Tibial nerve (tissue), 4 donors: ENCODE results near the gene TTC3. TPM values are rescaled to one million over a fixed set of nuclear protein-coding genes. Genes with fewer than 3 reads are reported as not detected.

Source experiments
- DNase-seq, 2 donors: peaks; one replicate each; pipeline ENCODE4 v3.0.0-alpha.2; 2019; ENCODE audit warnings: low spot score in 2 of 2
- H3K27ac ChIP-seq, 4 donors: fragments of 200-600 bp; sonication (generic) in 3 of 4; one replicate each; pipeline ENCODE4 v1.5.1; 2017 to 2019; ENCODE audit warnings: mild to moderate bottlenecking in 1 of 4
- H3K27me3 ChIP-seq, 2 donors: fragments of 200-600 bp; sonication (generic) in 1 of 2; one replicate each; pipeline versions ENCODE4 v1.5.1 to v1.6.0; 2017 to 2019
- H3K36me3 ChIP-seq, 3 donors: fragments of 200-600 bp; sonication (generic); one replicate each; pipeline ENCODE4 v1.5.1; 2018 to 2019
- H3K4me1 ChIP-seq, 4 donors: fragments of 200-600 bp; sonication (generic) in 3 of 4; one replicate each; pipeline ENCODE4 v1.5.1; 2017 to 2019
- H3K4me3 ChIP-seq, 4 donors: fragments of 200-600 bp; sonication (generic) in 3 of 4; one replicate each; pipeline ENCODE4 v1.5.1; 2017 to 2019; ENCODE audit warnings: mild to moderate bottlenecking in 1 of 4, moderate library complexity in 1 of 4
- H3K9me3 ChIP-seq, 4 donors: fragments of 200-600 bp; sonication (generic) in 3 of 4; one replicate each; pipeline ENCODE4 v1.5.1; 2017 to 2019
- CTCF ChIP-seq, 5 experiments: fragments of 200-600 bp in 3 of 5; fragments of 450-650 bp in 2 of 5; sonication (generic) in 3 of 5; IDR thresholded peaks; one replicate each; pipeline ENCODE4 v1.5.1; 2016 to 2019; ENCODE audit warnings: antibody characterized with exemption in 5 of 5, mild to moderate bottlenecking in 3 of 5, moderate library complexity in 2 of 5
- EP300 ChIP-seq, 2 donors: sonication (generic); formaldehyde crosslinking; IDR thresholded peaks; one replicate each; pipeline ENCODE4 v1.6.1; 2017; ENCODE audit warnings: antibody characterized with exemption in 2 of 2, mild to moderate bottlenecking in 1 of 2
- POLR2A ChIP-seq, 2 donors: fragments of 450-650 bp; IDR thresholded peaks; one replicate each; pipeline ENCODE4 v1.6.1; 2017; ENCODE audit warnings: antibody characterized with exemption in 2 of 2, mild to moderate bottlenecking in 2 of 2, moderate library complexity in 2 of 2
- WGBS, 2 donors: methylation state at CpG; one replicate each; pipeline ENCODE4 v1.1.5; 2018; 5-methylcytosine and 5-hydroxymethylcytosine counted together
- total RNA-seq, 4 donors: library from RNA; depleted of rRNA; stranded (reverse); fragments of >200 nt; gene quantifications; one replicate each; pipeline ENCODE4 v1.1.0, GENCODE V29; 2016

The TTC3 gene
- total RNA-seq, 4 donors from 2014 or later, result 136 to 259 (median 158) TPM

DNA sequence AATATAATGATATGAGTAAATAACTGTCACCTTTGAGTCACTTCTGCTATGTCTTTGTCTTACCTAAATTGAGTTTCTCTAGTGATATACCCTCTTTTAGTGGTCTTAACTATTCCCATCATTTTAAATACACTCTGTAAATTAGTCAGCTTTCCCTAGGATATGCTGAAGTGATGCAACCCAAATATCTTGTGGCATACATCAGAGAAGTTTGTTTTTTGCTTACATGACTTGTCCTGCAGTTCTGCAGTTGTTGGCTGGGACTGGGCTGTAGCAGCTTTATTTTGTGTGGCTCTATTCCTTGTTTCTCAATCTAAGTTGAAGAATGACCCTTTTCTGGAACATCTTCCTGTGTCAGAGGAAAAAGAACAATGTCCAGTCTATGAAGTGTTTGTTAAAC, 76.4 kb downstream of the TTC3 start:
- no peaks in the 10 kb centered on the region for H3K4me1 ChIP-seq
- H3K27me3 ChIP-seq, result no peaks in the 10 kb centered on the region
- no peak overlapping the region for H3K4me3 ChIP-seq
- H3K9me3 ChIP-seq, result no peaks in the 10 kb centered on the region
- peak overlapping the region in 1 of 4 donors; percentile 30 for H3K27ac ChIP-seq
- H3K36me3 ChIP-seq, result peaks cover 0 to 77% (median 6%) of the 10 kb centered on the region in 3 donors
- TF ChIP-seq CTCF (IDR thresholded peaks at IDR 0.05) (no peak), POLR2A (IDR thresholded peaks at IDR 0.05) (no peak), EP300 (IDR thresholded peaks at IDR 0.05) (no peak)
- DNase-seq, result no peak

- H3K27ac ChIP-seq, result no peak overlapping the region
- H3K36me3 ChIP-seq, result peaks cover 0 to 65% (median 0%) of the 10 kb centered on the region in 3 donors
- TF ChIP-seq POLR2A (IDR thresholded peaks at IDR 0.05), result no peak
- TF ChIP-seq EP300 (IDR thresholded peaks at IDR 0.05), result no peak
- TF ChIP-seq CTCF (IDR thresholded peaks at IDR 0.05), result no peak
- H3K9me3 ChIP-seq, result no peaks in the 10 kb centered on the region
- no peaks in the 10 kb centered on the region for H3K27me3 ChIP-seq
- no peaks in the 10 kb centered on the region for H3K4me1 ChIP-seq
- H3K4me3 ChIP-seq, result no peak overlapping the region
- WGBS, 2 donors, result 82 to 85% methylated on average over 4 of the region's 4 CpGs
- DNase-seq, result no peak
Observed at GRCh38 chr21:37153196-37153934, 80.3 kb downstream of the TTC3 start.

- no peak for DNase-seq
- H3K27ac ChIP-seq, result peak overlapping the region in 1 of 4 donors; percentile 11
- TF ChIP-seq CTCF (IDR thresholded peaks at IDR 0.05) (no peak), EP300 (IDR thresholded peaks at IDR 0.05) (no peak), POLR2A (IDR thresholded peaks at IDR 0.05) (no peak)
Observed at GRCh38 chr21:37153935-37154350, 80.9 kb downstream of the TTC3 start.

GRCh38 chr21:37155186-37155585, 82.1 kb downstream of the TTC3 start:
- DNase-seq, result no peak
- H3K27me3 ChIP-seq, result no peaks in the 10 kb centered on the region
- no peak overlapping the region for H3K4me3 ChIP-seq
- no peaks in the 10 kb centered on the region for H3K4me1 ChIP-seq
- H3K9me3 ChIP-seq, result no peaks in the 10 kb centered on the region
- 41 to 54% methylated on average over 3 of the region's 3 CpGs for WGBS, 2 donors
- TF ChIP-seq POLR2A (IDR thresholded peaks at IDR 0.05), result no peak
- no peak for TF ChIP-seq CTCF (IDR thresholded peaks at IDR 0.05)
- no peak for TF ChIP-seq EP300 (IDR thresholded peaks at IDR 0.05)
- no peak overlapping the region for H3K27ac ChIP-seq
- peaks cover 0 to 60% (median 0%) of the 10 kb centered on the region in 3 donors for H3K36me3 ChIP-seq

More at GRCh38 chr21:37153935-37154350, 80.9 kb downstream of the TTC3 start:
- Histone ChIP-seq H3K27me3 (no peaks in the 10 kb centered on the region), H3K36me3 (peaks cover 0 to 65% (median 0%) of the 10 kb centered on the region in 3 donors), H3K4me3 (no peak overlapping the region), H3K4me1 (no peaks in the 10 kb centered on the region), H3K9me3 (no peaks in the 10 kb centered on the region)
- WGBS, 2 donors, result 54 to 69% methylated on average over 9 of the region's 9 CpGs

DNA sequence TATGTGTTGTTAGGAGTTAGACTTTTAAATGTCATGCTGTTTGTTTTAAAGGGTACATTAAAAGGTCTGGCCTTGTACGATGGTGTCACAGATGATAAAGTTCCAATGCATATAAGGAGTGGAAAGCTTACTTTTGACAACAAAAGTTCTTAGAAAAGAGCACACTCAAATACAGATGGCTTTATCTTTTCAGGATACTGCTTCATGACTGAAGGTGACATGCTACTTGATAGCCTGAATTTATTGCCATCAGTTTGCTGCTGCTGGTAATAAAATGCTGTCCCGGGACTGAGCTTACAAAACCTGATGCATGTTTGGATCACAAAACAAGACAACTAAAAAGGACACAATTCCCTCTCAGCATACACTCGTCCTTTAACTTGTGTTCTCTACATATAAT, 84.9 kb downstream of the TTC3 start:
- H3K9me3 ChIP-seq, result no peaks in the 10 kb centered on the region
- no peak overlapping the region for H3K4me3 ChIP-seq
- 75 to 79% methylated on average over 3 of the region's 3 CpGs for WGBS, 2 donors
- TF ChIP-seq POLR2A (IDR thresholded peaks at IDR 0.05) (no peak), CTCF (IDR thresholded peaks at IDR 0.05) (no peak), EP300 (IDR thresholded peaks at IDR 0.05) (no peak)
- no peak overlapping the region for H3K27ac ChIP-seq
- no peak for DNase-seq
- no peaks in the 10 kb centered on the region for H3K27me3 ChIP-seq
- peaks cover 0 to 64% (median 0%) of the 10 kb centered on the region in 3 donors for H3K36me3 ChIP-seq
- no peaks in the 10 kb centered on the region for H3K4me1 ChIP-seq
